ENCODE data around the gene CDH4.
A peak's percentile ranks its signal among the peaks of the same experiment; 100 is the strongest.

The CDH4 gene

DNA sequence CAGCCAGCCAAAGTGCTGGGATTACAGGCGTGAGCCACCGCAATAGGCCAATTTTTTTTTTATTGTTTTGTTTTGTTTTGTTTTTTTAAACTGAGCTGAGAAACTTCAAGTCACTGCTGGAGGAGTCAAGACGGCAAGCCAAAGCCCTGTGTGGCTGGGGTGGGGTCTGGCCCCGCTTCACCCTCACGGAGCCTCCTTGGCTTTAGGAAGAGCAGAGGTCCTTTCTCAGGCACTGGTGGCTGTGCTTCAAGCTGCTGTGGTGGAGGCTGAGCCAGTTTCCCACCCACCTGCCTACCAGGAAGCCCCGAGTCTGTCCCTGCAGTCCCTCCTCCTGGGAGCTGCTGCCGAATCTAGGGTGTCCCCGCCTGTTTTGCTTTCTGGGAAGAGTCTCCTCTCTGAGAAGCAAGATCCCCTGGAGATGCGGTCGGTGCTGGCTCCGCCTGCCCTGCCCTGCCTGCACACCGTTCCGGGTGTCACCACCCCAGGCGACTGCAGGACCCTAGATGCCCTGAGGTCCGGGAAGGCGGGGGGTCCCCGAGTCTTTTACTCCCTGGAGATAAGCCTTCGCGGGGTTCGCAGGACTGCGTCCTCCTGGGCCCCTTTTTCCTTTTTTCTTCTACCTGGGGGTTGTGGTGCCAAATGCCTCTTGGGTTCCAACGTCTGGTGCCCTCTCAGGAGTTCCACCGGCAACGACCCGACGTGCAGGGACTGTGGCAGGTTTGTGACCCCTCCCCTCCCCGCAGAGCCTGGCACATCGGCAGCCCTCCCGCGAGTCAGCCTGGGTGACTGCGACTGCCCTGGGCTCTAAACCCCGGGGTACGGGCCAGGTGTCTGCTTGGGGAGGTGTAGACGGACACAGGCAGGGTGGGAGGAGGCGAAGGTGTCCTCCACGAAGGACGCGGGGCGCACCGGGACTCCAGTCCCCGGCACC, 712.9 kb downstream of the CDH4 start:
- no peak overlapping the region for H2AK5ac ChIP-seq (ENCODE audit: low read length)
- no peak overlapping the region for H3K4me3 ChIP-seq (ENCODE audit: low read length)
- no peaks in the 10 kb centered on the region for H3K36me3 ChIP-seq (ENCODE audit: control insufficient read depth, insufficient read depth, low read length)
- H4K8ac ChIP-seq (ENCODE audit: low read depth, low read length) = no peak overlapping the region
- WGBS (ENCODE audit: extremely low coverage, insufficient coverage, low lambda C conversion rate) = no CpG with 5 or more reads among the region's 41 CpGs
- H4K5ac ChIP-seq (ENCODE audit: low read length) = no peak overlapping the region
- no peak for DNase-seq
- H3K4me2 ChIP-seq (ENCODE audit: low read length) = no peak overlapping the region
- H3K79me2 ChIP-seq (ENCODE audit: control insufficient read depth, insufficient read depth, low read length) = no peaks in the 10 kb centered on the region
- H2BK5ac ChIP-seq (ENCODE audit: low read length) = no peak overlapping the region
- no peak overlapping the region for H3K18ac ChIP-seq (ENCODE audit: low read length)
- H3K4ac ChIP-seq (ENCODE audit: low read depth, low read length) = no peak overlapping the region
- H2BK15ac ChIP-seq (replicated peaks; ENCODE audit: low read depth) = no peak overlapping the region
- H3K4me1 ChIP-seq (ENCODE audit: control insufficient read depth, low read depth, low read length) = no peaks in the 10 kb centered on the region
- H2BK120ac ChIP-seq (ENCODE audit: low read depth, low read length) = no peak overlapping the region
- H3K27ac ChIP-seq (ENCODE audit: low read depth, low read length) = no peak overlapping the region
- no peaks in the 10 kb centered on the region for H3K79me1 ChIP-seq (ENCODE audit: low read length)
- H3K9ac ChIP-seq (ENCODE audit: low read length) = no peak overlapping the region
- no peak overlapping the region for H3K23ac ChIP-seq (ENCODE audit: low read length)
- H3K56ac ChIP-seq (ENCODE audit: low read length) = peak overlapping the region; percentile 15
- no peaks in the 10 kb centered on the region for H3K27me3 ChIP-seq (ENCODE audit: insufficient read depth, low read length, poor library complexity)

DNA sequence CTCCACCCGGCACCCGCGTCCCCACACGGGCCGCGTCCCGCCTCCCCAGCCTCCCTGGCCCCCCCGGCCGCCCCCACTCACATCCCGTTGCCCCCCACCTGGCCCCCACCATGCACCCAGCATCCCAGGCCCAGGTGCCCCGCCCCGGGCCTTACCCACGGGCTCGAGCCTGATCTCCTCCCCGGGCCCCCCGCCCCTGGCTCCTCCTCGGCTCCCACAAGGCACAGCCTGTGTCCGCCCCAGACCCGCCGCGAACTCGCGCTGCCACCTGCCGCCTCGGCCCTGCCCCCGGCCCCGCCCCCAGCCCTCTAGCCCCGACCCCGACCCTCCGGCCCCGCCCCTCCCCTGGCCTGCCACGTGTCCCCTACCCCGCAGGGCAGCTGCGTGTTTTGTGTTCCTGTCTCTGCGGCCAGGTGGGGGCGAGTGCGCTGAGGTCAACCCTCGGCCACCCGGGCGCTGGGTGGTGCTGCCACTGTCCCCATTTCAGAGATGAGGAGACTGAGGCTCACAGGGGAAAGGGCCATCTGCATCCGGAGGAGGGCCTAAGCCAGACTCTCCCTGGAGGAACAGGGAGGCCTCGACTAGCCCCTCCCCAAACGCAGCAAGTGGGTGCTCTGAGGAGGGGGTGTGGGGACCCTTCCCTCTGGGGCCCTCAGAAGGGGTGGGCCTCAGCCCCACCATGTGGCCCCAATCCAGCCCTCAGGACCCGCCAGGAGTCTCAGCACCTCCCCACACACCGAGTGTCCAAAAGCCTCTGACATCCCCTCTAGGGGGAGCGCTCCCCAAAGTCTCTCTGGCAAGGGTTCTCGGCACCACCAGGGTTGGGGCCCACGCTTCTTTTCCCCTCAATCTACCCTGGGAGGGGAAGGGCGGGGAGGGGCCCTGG, 713.8 kb downstream of the CDH4 start:
- DNase-seq = peak; percentile 66
- Histone ChIP-seq H3K4me1 (ENCODE audit: control insufficient read depth, low read depth, low read length) (no peaks in the 10 kb centered on the region), H2BK5ac (ENCODE audit: low read length) (no peak overlapping the region), H2BK15ac (replicated peaks; ENCODE audit: low read depth) (no peak overlapping the region), H3K18ac (ENCODE audit: low read length) (no peak overlapping the region), H3K9ac (ENCODE audit: low read length) (no peak overlapping the region), H2AK5ac (ENCODE audit: low read length) (no peak overlapping the region), H4K8ac (ENCODE audit: low read depth, low read length) (no peak overlapping the region), H4K5ac (ENCODE audit: low read length) (no peak overlapping the region), H3K79me1 (ENCODE audit: low read length) (no peaks in the 10 kb centered on the region), H3K36me3 (ENCODE audit: control insufficient read depth, insufficient read depth, low read length) (no peaks in the 10 kb centered on the region), H3K23ac (ENCODE audit: low read length) (no peak overlapping the region), H2BK120ac (ENCODE audit: low read depth, low read length) (no peak overlapping the region), H3K4me2 (ENCODE audit: low read length) (no peak overlapping the region), H3K79me2 (ENCODE audit: control insufficient read depth, insufficient read depth, low read length) (no peaks in the 10 kb centered on the region), H3K4ac (ENCODE audit: low read depth, low read length) (no peak overlapping the region), H3K4me3 (ENCODE audit: low read length) (no peak overlapping the region), H3K27ac (ENCODE audit: low read depth, low read length) (no peak overlapping the region), H3K56ac (ENCODE audit: low read length) (no peak overlapping the region), H3K27me3 (ENCODE audit: insufficient read depth, low read length, poor library complexity) (no peaks in the 10 kb centered on the region)
- WGBS (ENCODE audit: extremely low coverage, insufficient coverage, low lambda C conversion rate) = no CpG with 5 or more reads among the region's 49 CpGs

DNA sequence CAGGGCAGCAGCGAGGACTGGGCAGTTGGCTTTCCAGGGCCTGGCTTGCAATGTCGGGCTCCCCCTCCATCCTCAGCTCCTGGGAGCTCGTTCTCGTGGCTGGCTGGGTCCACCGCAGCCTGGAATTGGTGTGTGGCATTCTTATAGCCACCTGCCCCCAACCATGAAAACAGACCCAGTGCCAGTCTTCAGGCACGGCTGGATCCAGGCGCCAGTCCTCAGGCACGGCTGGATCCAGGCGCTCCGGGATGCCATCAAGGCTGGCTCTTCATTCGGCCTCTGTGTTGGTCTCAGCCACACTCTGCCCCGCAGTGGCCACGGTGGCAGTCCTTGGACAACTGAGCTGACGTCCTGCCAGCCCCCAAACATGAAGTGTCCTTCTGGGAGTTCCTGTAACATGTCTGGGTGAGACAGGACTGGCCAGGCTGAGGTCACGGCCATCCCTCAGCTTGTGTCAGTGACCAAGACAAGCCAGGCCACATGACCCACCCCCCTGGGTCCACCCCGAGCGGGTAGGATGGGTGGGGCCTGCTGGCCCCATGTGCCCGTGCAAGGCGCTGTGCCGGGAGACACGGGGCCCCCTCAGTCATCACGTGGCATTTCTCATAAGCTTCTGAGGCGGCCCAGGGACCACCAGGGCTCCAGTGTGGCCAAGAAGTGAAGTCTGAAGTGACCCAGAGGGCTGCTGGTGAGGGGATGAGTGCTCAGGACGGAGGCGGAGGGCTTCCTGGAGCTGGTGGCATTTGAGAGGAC, 714.6 kb downstream of the CDH4 start:
- no peak overlapping the region for H3K56ac ChIP-seq (ENCODE audit: low read length)

DNA sequence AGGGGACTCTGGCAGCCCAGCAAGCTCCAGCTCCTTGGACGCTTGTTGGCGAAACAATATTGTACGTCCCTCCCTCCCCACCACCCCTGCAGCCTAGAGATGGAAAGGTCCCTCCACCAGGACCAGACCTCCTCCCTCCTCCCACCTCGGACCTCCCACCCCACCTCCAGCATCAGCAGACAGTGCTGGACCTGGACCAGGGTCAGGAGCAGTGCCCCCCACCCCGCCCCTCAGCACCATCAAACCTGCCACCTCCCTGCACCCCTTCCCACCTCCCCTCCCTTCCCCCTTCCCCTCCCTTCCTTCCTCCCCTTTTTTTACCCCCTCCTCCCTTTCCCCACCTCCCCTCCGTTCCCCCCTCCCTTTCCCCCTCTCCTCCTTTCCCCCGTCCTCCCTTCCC, 715.2 kb downstream of the CDH4 start:
- no peak overlapping the region for H2BK15ac ChIP-seq (replicated peaks; ENCODE audit: low read depth)
- no peaks in the 10 kb centered on the region for H3K27me3 ChIP-seq (ENCODE audit: insufficient read depth, low read length, poor library complexity)
- H3K79me1 ChIP-seq (ENCODE audit: low read length) = no peaks in the 10 kb centered on the region
- H2BK120ac ChIP-seq (ENCODE audit: low read depth, low read length) = no peak overlapping the region
- no peaks in the 10 kb centered on the region for H3K79me2 ChIP-seq (ENCODE audit: control insufficient read depth, insufficient read depth, low read length)
- H3K18ac ChIP-seq (ENCODE audit: low read length) = no peak overlapping the region
- DNase-seq = no peak
- H3K4ac ChIP-seq (ENCODE audit: low read depth, low read length) = no peak overlapping the region
- no peak overlapping the region for H4K8ac ChIP-seq (ENCODE audit: low read depth, low read length)
- H3K4me3 ChIP-seq (ENCODE audit: low read length) = no peak overlapping the region
- no peak overlapping the region for H3K23ac ChIP-seq (ENCODE audit: low read length)
- H3K27ac ChIP-seq (ENCODE audit: low read depth, low read length) = no peak overlapping the region
- no peak overlapping the region for H2AK5ac ChIP-seq (ENCODE audit: low read length)
- H3K56ac ChIP-seq (ENCODE audit: low read length) = no peak overlapping the region
- WGBS (ENCODE audit: extremely low coverage, insufficient coverage, low lambda C conversion rate) = 50% methylated on average over 1 of the region's 7 CpGs
- no peaks in the 10 kb centered on the region for H3K36me3 ChIP-seq (ENCODE audit: control insufficient read depth, insufficient read depth, low read length)
- no peak overlapping the region for H4K5ac ChIP-seq (ENCODE audit: low read length)
- no peak overlapping the region for H2BK5ac ChIP-seq (ENCODE audit: low read length)
- H3K4me2 ChIP-seq (ENCODE audit: low read length) = no peak overlapping the region
- no peak overlapping the region for H3K9ac ChIP-seq (ENCODE audit: low read length)
- H3K4me1 ChIP-seq (ENCODE audit: control insufficient read depth, low read depth, low read length) = no peaks in the 10 kb centered on the region

More for the DNA sequence above, 714.6 kb downstream of the CDH4 start:
- Histone ChIP-seq H3K4me3 (ENCODE audit: low read length) (no peak overlapping the region), H3K4me2 (ENCODE audit: low read length) (no peak overlapping the region), H3K23ac (ENCODE audit: low read length) (no peak overlapping the region), H4K5ac (ENCODE audit: low read length) (no peak overlapping the region), H3K79me1 (ENCODE audit: low read length) (no peaks in the 10 kb centered on the region), H2AK5ac (ENCODE audit: low read length) (no peak overlapping the region), H3K27me3 (ENCODE audit: insufficient read depth, low read length, poor library complexity) (no peaks in the 10 kb centered on the region), H3K4me1 (ENCODE audit: control insufficient read depth, low read depth, low read length) (no peaks in the 10 kb centered on the region), H3K36me3 (ENCODE audit: control insufficient read depth, insufficient read depth, low read length) (no peaks in the 10 kb centered on the region), H3K18ac (ENCODE audit: low read length) (no peak overlapping the region), H3K79me2 (ENCODE audit: control insufficient read depth, insufficient read depth, low read length) (no peaks in the 10 kb centered on the region), H3K27ac (ENCODE audit: low read depth, low read length) (no peak overlapping the region), H2BK5ac (ENCODE audit: low read length) (no peak overlapping the region), H4K8ac (ENCODE audit: low read depth, low read length) (no peak overlapping the region), H2BK120ac (ENCODE audit: low read depth, low read length) (no peak overlapping the region), H3K9ac (ENCODE audit: low read length) (no peak overlapping the region), H2BK15ac (replicated peaks; ENCODE audit: low read depth) (no peak overlapping the region), H3K4ac (ENCODE audit: low read depth, low read length) (no peak overlapping the region)
- DNase-seq = no peak
- WGBS (ENCODE audit: extremely low coverage, insufficient coverage, low lambda C conversion rate) = no CpG with 5 or more reads among the region's 25 CpGs

DNA sequence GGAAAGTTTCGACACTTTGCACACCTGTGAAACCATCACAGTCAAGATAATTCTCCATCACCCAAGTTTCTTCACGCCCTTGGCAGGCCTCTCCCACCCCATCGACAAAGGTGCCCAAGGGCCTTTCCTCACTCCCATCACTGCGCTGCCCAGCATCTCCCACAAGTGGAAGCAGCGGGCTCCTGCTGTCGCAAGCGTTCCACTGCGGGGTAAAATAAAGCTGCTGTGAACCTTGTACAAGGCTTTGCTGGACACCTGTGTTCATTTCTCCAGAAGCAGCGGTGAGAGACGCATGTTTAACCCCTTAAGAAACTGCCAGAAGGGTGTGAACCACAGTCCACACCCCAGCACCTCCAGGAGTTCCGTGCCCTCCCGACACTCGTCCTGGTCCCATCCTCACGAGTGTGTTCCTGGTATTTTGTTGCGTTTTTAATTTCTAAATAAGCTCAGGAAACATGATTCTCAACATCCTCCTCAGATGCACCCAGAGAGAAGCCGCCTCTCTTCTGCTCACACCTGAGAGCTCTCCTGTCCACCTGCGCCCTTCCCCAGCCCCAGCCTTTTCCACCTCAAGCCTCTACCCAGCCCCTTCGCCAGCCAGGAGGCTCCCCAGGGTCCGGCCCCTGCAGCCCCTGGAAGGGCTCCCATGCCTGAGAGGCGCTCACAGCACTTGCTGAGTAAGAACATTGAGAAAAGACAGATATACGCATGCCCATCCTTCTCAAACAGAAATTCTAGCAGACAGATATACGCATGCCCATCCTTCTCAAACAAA, 716.2 kb downstream of the CDH4 start:
- no peaks in the 10 kb centered on the region for H3K79me1 ChIP-seq (ENCODE audit: low read length)
- no peak overlapping the region for H2BK5ac ChIP-seq (ENCODE audit: low read length)
- H3K36me3 ChIP-seq (ENCODE audit: control insufficient read depth, insufficient read depth, low read length) = no peaks in the 10 kb centered on the region
- H4K5ac ChIP-seq (ENCODE audit: low read length) = no peak overlapping the region
- no peak for DNase-seq
- no peak overlapping the region for H4K8ac ChIP-seq (ENCODE audit: low read depth, low read length)
- H3K4me3 ChIP-seq (ENCODE audit: low read length) = no peak overlapping the region
- H3K4ac ChIP-seq (ENCODE audit: low read depth, low read length) = no peak overlapping the region
- H3K56ac ChIP-seq (ENCODE audit: low read length) = no peak overlapping the region
- no peak overlapping the region for H2BK120ac ChIP-seq (ENCODE audit: low read depth, low read length)
- H3K9ac ChIP-seq (ENCODE audit: low read length) = no peak overlapping the region
- WGBS (ENCODE audit: extremely low coverage, insufficient coverage, low lambda C conversion rate) = no CpG with 5 or more reads among the region's 22 CpGs
- no peaks in the 10 kb centered on the region for H3K4me1 ChIP-seq (ENCODE audit: control insufficient read depth, low read depth, low read length)
- H3K79me2 ChIP-seq (ENCODE audit: control insufficient read depth, insufficient read depth, low read length) = no peaks in the 10 kb centered on the region
- no peak overlapping the region for H3K18ac ChIP-seq (ENCODE audit: low read length)
- no peaks in the 10 kb centered on the region for H3K27me3 ChIP-seq (ENCODE audit: insufficient read depth, low read length, poor library complexity)
- H3K23ac ChIP-seq (ENCODE audit: low read length) = no peak overlapping the region
- H3K27ac ChIP-seq (ENCODE audit: low read depth, low read length) = no peak overlapping the region
- H2AK5ac ChIP-seq (ENCODE audit: low read length) = no peak overlapping the region
- H3K4me2 ChIP-seq (ENCODE audit: low read length) = no peak overlapping the region
- H2BK15ac ChIP-seq (replicated peaks; ENCODE audit: low read depth) = no peak overlapping the region

All from mesendoderm (in vitro differentiated cells).